Endodermal cell (in vitro differentiated cells): ENCODE results near the gene FLRT2. TPM values are rescaled to one million over a fixed set of nuclear protein-coding genes. Genes with fewer than 3 reads are reported as not detected.

ENCODE experiments used
- DNase-seq: peaks from one replicate; pipeline ENCODE4 v3.0.0-alpha.2; 2017
- H3K27ac ChIP-seq: 2 replicates; pipeline ENCODE4 v1.5.1; 2013; ENCODE audit warnings: mild to moderate bottlenecking, low read depth, low read length, moderate library complexity
- H3K27me3 ChIP-seq: 2 replicates; pipeline ENCODE4 v1.6.1; 2013; ENCODE audit warnings: mild to moderate bottlenecking, low read length, moderate library complexity; ENCODE audit not compliant: insufficient read depth, control insufficient read depth, poor library complexity, severe bottlenecking
- H3K36me3 ChIP-seq: 2 replicates; pipeline ENCODE4 v1.7.0; 2013; ENCODE audit warnings: mild to moderate bottlenecking, low read length, moderate library complexity; ENCODE audit not compliant: control insufficient read depth, insufficient read depth
- H3K4me1 ChIP-seq: one replicate; pipeline ENCODE4 v1.7.0; 2013; ENCODE audit warnings: low read length; ENCODE audit not compliant: control insufficient read depth, insufficient read depth
- H3K4me3 ChIP-seq: 2 replicates; pipeline ENCODE4 v1.5.1; 2013; ENCODE audit warnings: mild to moderate bottlenecking, low read length, moderate library complexity
- H3K9ac ChIP-seq: 2 replicates; pipeline ENCODE4 v1.6.1; 2013; ENCODE audit warnings: mild to moderate bottlenecking, low read length, moderate library complexity; ENCODE audit not compliant: poor library complexity, severe bottlenecking; ENCODE audit errors: extremely low read depth
- H3K9me3 ChIP-seq: 2 replicates; pipeline ENCODE4 v1.6.1; 2013; ENCODE audit warnings: mild to moderate bottlenecking, low read length, moderate library complexity; ENCODE audit not compliant: control insufficient read depth
- H3K27ac Mint-ChIP-seq: 2 replicates; pipeline ENCODE4 v1.8.0; 2020; ENCODE audit warnings: mixed read lengths
- H3K27me3 Mint-ChIP-seq: 2 replicates; pipeline ENCODE4 v1.8.0; 2021; ENCODE audit warnings: mild to moderate bottlenecking, mixed read lengths; ENCODE audit not compliant: insufficient read depth
- H3K36me3 Mint-ChIP-seq: 2 replicates; pipeline ENCODE4 v1.8.0; 2020; ENCODE audit warnings: low read depth, mixed read lengths
- H3K4me1 Mint-ChIP-seq: 2 replicates; pipeline ENCODE4 v1.8.0; 2020; ENCODE audit warnings: mixed read lengths
- H3K4me3 Mint-ChIP-seq: 2 replicates; pipeline ENCODE4 v1.8.0; 2020; ENCODE audit warnings: mild to moderate bottlenecking, moderate library complexity, mixed read lengths
- H3K9me3 Mint-ChIP-seq: 2 replicates; pipeline ENCODE4 v1.8.0; 2020; ENCODE audit warnings: mild to moderate bottlenecking, mixed read lengths
- CTCF ChIP-seq: fragments of 200-600 bp; sonication (generic); conservative IDR thresholded peaks from 2 replicates; pipeline ENCODE4 v1.5.0; 2021; ENCODE audit warnings: antibody characterized with exemption, mild to moderate bottlenecking
- WGBS, 2 experiments: methylation state at CpG; one replicate each; pipeline versions ENCODE4 v1.1.5 to v1.1.7; 2013; ENCODE audit warnings: missing lambda C conversion rate in 2 of 2, mixed read lengths in 1 of 2; ENCODE audit not compliant: insufficient coverage in 1 of 2, insufficient read length in 1 of 2; 5-methylcytosine and 5-hydroxymethylcytosine counted together
- total RNA-seq, 2 donors: library from RNA; stranded (reverse); fragmentation: NEBNext Ultra II Directional in 1 of 2; extraction: Animal tissue kit (Norgen Biotek cat#: 25700) in 1 of 2; gene quantifications; 2 replicates in 1 of 2; 3 replicates in 1 of 2; pipeline ENCODE4 v1.2.1, GENCODE V29; 2021

FLRT2 gene
- total RNA-seq, 2 donors from 2014 or later, result 26.8 to 36.4 TPM

- no peaks in the 10 kb centered on the region for H3K4me1 ChIP-seq
- WGBS, 2 experiments, result 86 to 89% methylated on average over 3 to 4 of the region's 4 CpGs
- Mint-ChIP-seq H3K36me3 (peaks cover 3% of the 10 kb centered on the region), H3K4me1 (no peaks in the 10 kb centered on the region), H3K4me3 (no peak overlapping the region), H3K27me3 (no peaks in the 10 kb centered on the region), H3K27ac (no peak overlapping the region), H3K9me3 (no peaks in the 10 kb centered on the region)
- peaks cover 3% of the 10 kb centered on the region for H3K36me3 ChIP-seq
- no peak for TF ChIP-seq CTCF
- H3K27me3 ChIP-seq, result no peaks in the 10 kb centered on the region
- DNase-seq, result no peak
- H3K27ac ChIP-seq, result no peak overlapping the region
- H3K4me3 ChIP-seq, result no peak overlapping the region
- H3K9me3 ChIP-seq, result no peaks in the 10 kb centered on the region
- no peak overlapping the region for H3K9ac ChIP-seq
Measured at GRCh38 chr14:85596562-85596961, 66.6 kb downstream of the FLRT2 start.

GRCh38 chr14:85597701-85598100 lies 67.8 kb downstream of the FLRT2 start:
- Histone ChIP-seq H3K27me3 (no peaks in the 10 kb centered on the region), H3K27ac (no peak overlapping the region), H3K9me3 (no peaks in the 10 kb centered on the region), H3K9ac (no peak overlapping the region), H3K36me3 (peaks cover 3% of the 10 kb centered on the region), H3K4me1 (no peaks in the 10 kb centered on the region), H3K4me3 (no peak overlapping the region)
- Mint-ChIP-seq H3K4me1 (peaks cover 6% of the 10 kb centered on the region), H3K27ac (no peak overlapping the region), H3K9me3 (no peaks in the 10 kb centered on the region), H3K27me3 (no peaks in the 10 kb centered on the region), H3K4me3 (no peak overlapping the region), H3K36me3 (peaks cover 3% of the 10 kb centered on the region)
- TF ChIP-seq CTCF, result no peak
- WGBS, 2 experiments, result 90 to 100% methylated on average over 3 of the region's 3 CpGs
- DNase-seq, result no peak

- peaks cover 3% of the 10 kb centered on the region for H3K36me3 Mint-ChIP-seq
- TF ChIP-seq CTCF, result no peak
- peaks cover 2% of the 10 kb centered on the region for H3K9me3 Mint-ChIP-seq
- peaks cover 24% of the 10 kb centered on the region for H3K4me1 Mint-ChIP-seq
- DNase-seq, result no peak
- no peaks in the 10 kb centered on the region for H3K4me1 ChIP-seq
- no peak overlapping the region for H3K9ac ChIP-seq
- no peak overlapping the region for H3K4me3 Mint-ChIP-seq
- WGBS, 2 experiments, result 94 to 95% methylated on average over 4 to 5 of the region's 5 CpGs
- no peak overlapping the region for H3K27ac Mint-ChIP-seq
- no peaks in the 10 kb centered on the region for H3K27me3 Mint-ChIP-seq
- no peaks in the 10 kb centered on the region for H3K27me3 ChIP-seq
- H3K4me3 ChIP-seq, result no peak overlapping the region
- H3K36me3 ChIP-seq, result peaks cover 3% of the 10 kb centered on the region
- H3K9me3 ChIP-seq, result peaks cover 8% of the 10 kb centered on the region
- no peak overlapping the region for H3K27ac ChIP-seq
Measured at GRCh38 chr14:85599939-85600338, 70.0 kb downstream of the FLRT2 start.
